H1 (cell line): ENCODE results near the gene PSMC4. TPM values are rescaled to one million over a fixed set of nuclear protein-coding genes. Genes with fewer than 3 reads are reported as not detected.

ENCODE experiments used
- BRCA1 ChIP-seq: IDR thresholded peaks from 2 replicates; pipeline ENCODE4 v1.6.1; 2012; ENCODE audit warnings: low read depth, low read length, improper control_type of control experiment
- CHD2 ChIP-seq: IDR thresholded peaks from 2 replicates; pipeline ENCODE4 v1.6.1; 2012; ENCODE audit warnings: low read length, improper control_type of control experiment
- EP300 ChIP-seq, 2 experiments: IDR thresholded peaks; 1 replicate in 1 of 2; 2 replicates in 1 of 2; pipeline ENCODE4 v1.6.1; 2011 to 2012; ENCODE audit warnings: low read depth in 2 of 2, low read length in 2 of 2, mild to moderate bottlenecking in 2 of 2, borderline replicate concordance in 1 of 2, inconsistent platforms in 1 of 2, moderate library complexity in 1 of 2
- HDAC2 ChIP-seq, 2 experiments: fragments of 300-600 bp in 1 of 2; sonication (generic) in 1 of 2; IDR thresholded peaks; 2 replicates each; pipeline ENCODE4 v1.6.1; 2011 to 2012; ENCODE audit warnings: low read depth in 2 of 2, low read length in 2 of 2, mild to moderate bottlenecking in 2 of 2, moderate library complexity in 2 of 2, borderline replicate concordance in 1 of 2, inconsistent platforms in 1 of 2
- HDAC6 ChIP-seq: IDR thresholded peaks from one replicate; pipeline ENCODE4 v1.7.1; 2012; ENCODE audit warnings: low read depth, mild to moderate bottlenecking, inconsistent platforms, low read length, moderate library complexity
- SIN3A ChIP-seq, 2 experiments: IDR thresholded peaks in 1 of 2; conservative IDR thresholded peaks in 1 of 2; 2 replicates each; pipeline ENCODE4 v1.6.1; 2011 to 2012; ENCODE audit warnings: low read length in 2 of 2, improper control_type of control experiment in 1 of 2, low read depth in 1 of 2, mild to moderate bottlenecking in 1 of 2
- TAF1 ChIP-seq: IDR thresholded peaks from 2 replicates; pipeline ENCODE4 v1.6.1; 2011; ENCODE audit warnings: mild to moderate bottlenecking, low read depth, low read length
- TBP ChIP-seq: IDR thresholded peaks from 2 replicates; pipeline ENCODE4 v1.6.1; 2011; ENCODE audit warnings: low read depth, low read length, improper control_type of control experiment
- polyA plus RNA-seq, 7 experiments: library from polyadenylated mRNA; depleted of rRNA in 3 of 7; stranded (reverse) in 5 of 7; unstranded in 2 of 7; fragments of >200 nt in 5 of 7; fragments of 200-250 nt in 2 of 7; gene quantifications; 1 replicate in 5 of 7; 2 replicates in 1 of 7; 4 replicates in 1 of 7; pipeline versions ENCODE4 v1.2.1 to v1.2.3, GENCODE V29; 2011 to 2013; ENCODE audit warnings: missing spikeins in 2 of 7, mixed read lengths in 2 of 7
- total RNA-seq: library from RNA; stranded (reverse); fragmentation: NEBNext Ultra II Directional; extraction: Animal tissue kit (Norgen Biotek cat#: 25700); gene quantifications from 2 replicates; pipeline ENCODE4 v1.2.1, GENCODE V29; 2021
- TF ChIP-seq, protein P1 (sequence below): fragments of 300-600 bp; sonication (generic); IDR thresholded peaks from 2 replicates; pipeline ENCODE4 v1.7.1; 2012; ENCODE audit warnings: low read length, moderate library complexity, mild to moderate bottlenecking, inconsistent platforms; ENCODE audit not compliant: insufficient replicate concordance

Gene PSMC4
- total and polyA plus RNA-seq, 2 of the 8 experiments (the other 6 are each of a cell fraction or from before 2014, with no cell fraction given), result 116 to 126 TPM

DNA sequence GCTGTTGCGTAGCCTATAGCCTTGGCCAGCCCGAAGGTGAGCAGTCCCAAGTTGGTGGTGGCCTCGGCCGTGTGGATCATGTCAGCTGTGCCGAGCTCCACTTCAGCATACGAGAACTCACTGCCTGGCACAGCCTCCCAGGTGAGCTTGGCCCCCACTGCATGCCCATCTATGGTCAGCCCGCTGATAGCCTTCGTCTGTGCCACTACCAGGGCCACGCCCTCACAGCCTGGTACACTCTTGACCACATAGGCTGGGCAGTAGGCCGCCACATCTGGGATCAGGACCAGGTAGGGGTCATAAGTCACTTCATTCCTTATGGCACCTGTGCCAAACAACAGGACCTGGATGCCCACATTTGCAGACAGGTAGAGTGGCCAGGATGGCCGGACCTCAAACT lies 43.9 kb upstream of the PSMC4 start (continued):
- TF ChIP-seq, protein P1, sequence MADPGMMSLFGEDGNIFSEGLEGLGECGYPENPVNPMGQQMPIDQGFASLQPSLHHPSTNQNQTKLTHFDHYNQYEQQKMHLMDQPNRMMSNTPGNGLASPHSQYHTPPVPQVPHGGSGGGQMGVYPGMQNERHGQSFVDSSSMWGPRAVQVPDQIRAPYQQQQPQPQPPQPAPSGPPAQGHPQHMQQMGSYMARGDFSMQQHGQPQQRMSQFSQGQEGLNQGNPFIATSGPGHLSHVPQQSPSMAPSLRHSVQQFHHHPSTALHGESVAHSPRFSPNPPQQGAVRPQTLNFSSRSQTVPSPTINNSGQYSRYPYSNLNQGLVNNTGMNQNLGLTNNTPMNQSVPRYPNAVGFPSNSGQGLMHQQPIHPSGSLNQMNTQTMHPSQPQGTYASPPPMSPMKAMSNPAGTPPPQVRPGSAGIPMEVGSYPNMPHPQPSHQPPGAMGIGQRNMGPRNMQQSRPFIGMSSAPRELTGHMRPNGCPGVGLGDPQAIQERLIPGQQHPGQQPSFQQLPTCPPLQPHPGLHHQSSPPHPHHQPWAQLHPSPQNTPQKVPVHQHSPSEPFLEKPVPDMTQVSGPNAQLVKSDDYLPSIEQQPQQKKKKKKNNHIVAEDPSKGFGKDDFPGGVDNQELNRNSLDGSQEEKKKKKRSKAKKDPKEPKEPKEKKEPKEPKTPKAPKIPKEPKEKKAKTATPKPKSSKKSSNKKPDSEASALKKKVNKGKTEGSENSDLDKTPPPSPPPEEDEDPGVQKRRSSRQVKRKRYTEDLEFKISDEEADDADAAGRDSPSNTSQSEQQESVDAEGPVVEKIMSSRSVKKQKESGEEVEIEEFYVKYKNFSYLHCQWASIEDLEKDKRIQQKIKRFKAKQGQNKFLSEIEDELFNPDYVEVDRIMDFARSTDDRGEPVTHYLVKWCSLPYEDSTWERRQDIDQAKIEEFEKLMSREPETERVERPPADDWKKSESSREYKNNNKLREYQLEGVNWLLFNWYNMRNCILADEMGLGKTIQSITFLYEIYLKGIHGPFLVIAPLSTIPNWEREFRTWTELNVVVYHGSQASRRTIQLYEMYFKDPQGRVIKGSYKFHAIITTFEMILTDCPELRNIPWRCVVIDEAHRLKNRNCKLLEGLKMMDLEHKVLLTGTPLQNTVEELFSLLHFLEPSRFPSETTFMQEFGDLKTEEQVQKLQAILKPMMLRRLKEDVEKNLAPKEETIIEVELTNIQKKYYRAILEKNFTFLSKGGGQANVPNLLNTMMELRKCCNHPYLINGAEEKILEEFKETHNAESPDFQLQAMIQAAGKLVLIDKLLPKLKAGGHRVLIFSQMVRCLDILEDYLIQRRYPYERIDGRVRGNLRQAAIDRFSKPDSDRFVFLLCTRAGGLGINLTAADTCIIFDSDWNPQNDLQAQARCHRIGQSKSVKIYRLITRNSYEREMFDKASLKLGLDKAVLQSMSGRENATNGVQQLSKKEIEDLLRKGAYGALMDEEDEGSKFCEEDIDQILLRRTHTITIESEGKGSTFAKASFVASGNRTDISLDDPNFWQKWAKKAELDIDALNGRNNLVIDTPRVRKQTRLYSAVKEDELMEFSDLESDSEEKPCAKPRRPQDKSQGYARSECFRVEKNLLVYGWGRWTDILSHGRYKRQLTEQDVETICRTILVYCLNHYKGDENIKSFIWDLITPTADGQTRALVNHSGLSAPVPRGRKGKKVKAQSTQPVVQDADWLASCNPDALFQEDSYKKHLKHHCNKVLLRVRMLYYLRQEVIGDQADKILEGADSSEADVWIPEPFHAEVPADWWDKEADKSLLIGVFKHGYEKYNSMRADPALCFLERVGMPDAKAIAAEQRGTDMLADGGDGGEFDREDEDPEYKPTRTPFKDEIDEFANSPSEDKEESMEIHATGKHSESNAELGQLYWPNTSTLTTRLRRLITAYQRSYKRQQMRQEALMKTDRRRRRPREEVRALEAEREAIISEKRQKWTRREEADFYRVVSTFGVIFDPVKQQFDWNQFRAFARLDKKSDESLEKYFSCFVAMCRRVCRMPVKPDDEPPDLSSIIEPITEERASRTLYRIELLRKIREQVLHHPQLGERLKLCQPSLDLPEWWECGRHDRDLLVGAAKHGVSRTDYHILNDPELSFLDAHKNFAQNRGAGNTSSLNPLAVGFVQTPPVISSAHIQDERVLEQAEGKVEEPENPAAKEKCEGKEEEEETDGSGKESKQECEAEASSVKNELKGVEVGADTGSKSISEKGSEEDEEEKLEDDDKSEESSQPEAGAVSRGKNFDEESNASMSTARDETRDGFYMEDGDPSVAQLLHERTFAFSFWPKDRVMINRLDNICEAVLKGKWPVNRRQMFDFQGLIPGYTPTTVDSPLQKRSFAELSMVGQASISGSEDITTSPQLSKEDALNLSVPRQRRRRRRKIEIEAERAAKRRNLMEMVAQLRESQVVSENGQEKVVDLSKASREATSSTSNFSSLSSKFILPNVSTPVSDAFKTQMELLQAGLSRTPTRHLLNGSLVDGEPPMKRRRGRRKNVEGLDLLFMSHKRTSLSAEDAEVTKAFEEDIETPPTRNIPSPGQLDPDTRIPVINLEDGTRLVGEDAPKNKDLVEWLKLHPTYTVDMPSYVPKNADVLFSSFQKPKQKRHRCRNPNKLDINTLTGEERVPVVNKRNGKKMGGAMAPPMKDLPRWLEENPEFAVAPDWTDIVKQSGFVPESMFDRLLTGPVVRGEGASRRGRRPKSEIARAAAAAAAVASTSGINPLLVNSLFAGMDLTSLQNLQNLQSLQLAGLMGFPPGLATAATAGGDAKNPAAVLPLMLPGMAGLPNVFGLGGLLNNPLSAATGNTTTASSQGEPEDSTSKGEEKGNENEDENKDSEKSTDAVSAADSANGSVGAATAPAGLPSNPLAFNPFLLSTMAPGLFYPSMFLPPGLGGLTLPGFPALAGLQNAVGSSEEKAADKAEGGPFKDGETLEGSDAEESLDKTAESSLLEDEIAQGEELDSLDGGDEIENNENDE, result no peak
- TF ChIP-seq TBP (no peak), TAF1 (no peak), BRCA1 (no peak), HDAC2 (IDR thresholded peaks at IDR 0.05; ENCODE audit: borderline replicate concordance in 1 of 2, low read depth in 2 of 2, low read length in 2 of 2) (no peak), SIN3A (conservative IDR thresholded peaks at IDR 0.05 in 1 of 2, IDR thresholded peaks at IDR 0.05 in 1 of 2; ENCODE audit: low read depth in 1 of 2, low read length in 2 of 2) (no peak), HDAC6 (no peak), EP300 (IDR thresholded peaks at IDR 0.05; ENCODE audit: borderline replicate concordance in 1 of 2, low read depth in 2 of 2, low read length in 2 of 2) (no peak), CHD2 (no peak)
